HEK293 (cell line): ENCODE data around the gene ABLIM2.

Source experiments
- CTCF ChIA-PET: fragments of 350-600 bp; formaldehyde crosslinking; extraction: SDS; loops from one replicate; lab custom pipeline; 2021; ENCODE audit warnings: antibody characterized with exemption; lab: Yijun Ruan, JAX
- POLR2A ChIA-PET: fragments of 300-600 bp; formaldehyde crosslinking; extraction: SDS; loops from one replicate; lab custom pipeline; 2020; ENCODE audit warnings: antibody characterized with exemption, inconsistent platforms; lab: Yijun Ruan, JAX
- H3K27ac ChIP-seq: fragments of 200-500 bp; sonication (Bioruptor generic); 2 replicates; pipeline ENCODE4 v1.5.1; 2014; ENCODE audit warnings: low read depth, low read length, control low read depth, inconsistent platforms; ENCODE audit errors: extremely low read depth
- H3K36me3 ChIP-seq, 2 experiments: fragments of 200-500 bp in 1 of 2; sonication (Bioruptor generic) in 1 of 2; 1 replicate in 1 of 2; 2 replicates in 1 of 2; pipeline ENCODE4 v1.5.1; 2014 to 2017; ENCODE audit warnings: inconsistent platforms in 2 of 2, low read length in 2 of 2; ENCODE audit not compliant: control insufficient read depth in 2 of 2, insufficient read depth in 1 of 2
- H3K4me1 ChIP-seq: fragments of 200-500 bp; sonication (Bioruptor generic); 2 replicates; pipeline ENCODE4 v1.5.1; 2014; ENCODE audit warnings: mild to moderate bottlenecking, low read length, inconsistent platforms; ENCODE audit not compliant: control insufficient read depth, insufficient read depth
- H3K4me3 ChIP-seq: 2 replicates; pipeline ENCODE4 v1.5.1; 2011; ENCODE audit warnings: low read depth, mild to moderate bottlenecking, control low read depth, low read length, moderate library complexity
- H3K9me3 ChIP-seq: fragments of 200-500 bp; sonication (Bioruptor generic); 2 replicates; pipeline ENCODE4 v1.5.1; 2014; ENCODE audit warnings: low read depth, low read length, inconsistent platforms; ENCODE audit not compliant: control insufficient read depth, insufficient read depth
- FEZF1 ChIP-seq: fragments of 450-650 bp; formaldehyde crosslinking; IDR thresholded peaks from 2 replicates; pipeline ENCODE4 v1.5.1; 2016; ENCODE audit warnings: missing biosample characterization, missing genetic modification characterization
- GFI1B ChIP-seq: fragments of 450-650 bp; formaldehyde crosslinking; IDR thresholded peaks from 2 replicates; pipeline ENCODE4 v1.5.1; 2016; ENCODE audit warnings: missing biosample characterization, missing genetic modification characterization
- GLIS1 ChIP-seq: fragments of 450-650 bp; formaldehyde crosslinking; IDR thresholded peaks from 2 replicates; pipeline ENCODE4 v1.5.1; 2016; ENCODE audit warnings: missing biosample characterization, missing genetic modification characterization
- HIC1 ChIP-seq: fragments of 450-650 bp; formaldehyde crosslinking; IDR thresholded peaks from 2 replicates; pipeline ENCODE4 v1.5.1; 2016; ENCODE audit warnings: missing biosample characterization, missing genetic modification characterization
- KLF1 ChIP-seq: fragments of 450-650 bp; formaldehyde crosslinking; IDR thresholded peaks from 2 replicates; pipeline ENCODE4 v1.5.1; 2016; ENCODE audit warnings: missing biosample characterization, missing genetic modification characterization
- KLF8 ChIP-seq: fragments of 450-650 bp; formaldehyde crosslinking; IDR thresholded peaks from 2 replicates; pipeline ENCODE4 v1.5.1; 2016; ENCODE audit warnings: missing biosample characterization, missing genetic modification characterization
- RBAK ChIP-seq: fragments of 450-650 bp; formaldehyde crosslinking; IDR thresholded peaks from 2 replicates; pipeline ENCODE4 v1.5.1; 2016; ENCODE audit warnings: missing biosample characterization, missing genetic modification characterization
- ZNF114 ChIP-seq: fragments of 450-650 bp; formaldehyde crosslinking; IDR thresholded peaks from 2 replicates; pipeline ENCODE4 v1.5.0; 2017; ENCODE audit warnings: missing biosample characterization, missing genetic modification characterization
- ZNF121 ChIP-seq: fragments of 450-650 bp; formaldehyde crosslinking; IDR thresholded peaks from 2 replicates; pipeline ENCODE4 v1.5.1; 2016; ENCODE audit warnings: missing biosample characterization, missing genetic modification characterization
- ZNF155 ChIP-seq: fragments of 450-650 bp; formaldehyde crosslinking; IDR thresholded peaks from 2 replicates; pipeline ENCODE4 v1.5.1; 2016; ENCODE audit warnings: missing biosample characterization, missing genetic modification characterization
- ZNF202 ChIP-seq: fragments of 450-650 bp; formaldehyde crosslinking; IDR thresholded peaks from 2 replicates; pipeline ENCODE4 v1.5.1; 2016; ENCODE audit warnings: missing biosample characterization, missing genetic modification characterization, borderline replicate concordance
- ZNF24 ChIP-seq: fragments of 450-650 bp; formaldehyde crosslinking; IDR thresholded peaks from 2 replicates; pipeline ENCODE4 v1.5.1; 2016; ENCODE audit warnings: missing biosample characterization, missing genetic modification characterization
- ZNF302 ChIP-seq: fragments of 450-650 bp; formaldehyde crosslinking; IDR thresholded peaks from 2 replicates; pipeline ENCODE4 v1.5.1; 2016; ENCODE audit warnings: missing biosample characterization, missing genetic modification characterization, low read depth
- ZNF335 ChIP-seq: fragments of 450-650 bp; formaldehyde crosslinking; conservative IDR thresholded peaks from 2 replicates; pipeline ENCODE4 v1.5.1; 2016; ENCODE audit warnings: missing biosample characterization, missing genetic modification characterization
- ZNF37A ChIP-seq: fragments of 450-650 bp; IDR thresholded peaks from 2 replicates; pipeline ENCODE4 v1.5.1; 2018; ENCODE audit warnings: missing biosample characterization, missing genetic modification characterization
- ZNF391 ChIP-seq: fragments of 450-650 bp; formaldehyde crosslinking; IDR thresholded peaks from 2 replicates; pipeline ENCODE4 v1.5.1; 2016; ENCODE audit warnings: low read depth, missing biosample characterization, missing genetic modification characterization, borderline replicate concordance
- ZNF449 ChIP-seq: fragments of 450-650 bp; formaldehyde crosslinking; IDR thresholded peaks from 2 replicates; pipeline ENCODE4 v1.5.1; 2017; ENCODE audit warnings: missing biosample characterization, mild to moderate bottlenecking, missing genetic modification characterization, moderate library complexity
- ZNF629 ChIP-seq: fragments of 450-650 bp; formaldehyde crosslinking; IDR thresholded peaks from 2 replicates; pipeline ENCODE4 v1.5.1; 2017; ENCODE audit warnings: missing biosample characterization, missing genetic modification characterization
- ZNF704 ChIP-seq: fragments of 450-650 bp; formaldehyde crosslinking; IDR thresholded peaks from 2 replicates; pipeline ENCODE4 v1.5.1; 2016; ENCODE audit warnings: missing biosample characterization, missing genetic modification characterization
- ZNF76 ChIP-seq: fragments of 450-650 bp; formaldehyde crosslinking; IDR thresholded peaks from 2 replicates; pipeline ENCODE4; 2016; ENCODE audit warnings: low read depth, missing biosample characterization, missing genetic modification characterization, borderline replicate concordance
- ZSCAN16 ChIP-seq: fragments of 450-650 bp; formaldehyde crosslinking; IDR thresholded peaks from 2 replicates; pipeline ENCODE4 v1.5.1; 2016; ENCODE audit warnings: missing biosample characterization, missing genetic modification characterization
- TF ChIP-seq, protein P1 (sequence below): fragments of 450-650 bp; formaldehyde crosslinking; IDR thresholded peaks from 2 replicates; pipeline ENCODE4 v1.5.1; 2016; ENCODE audit warnings: missing biosample characterization, missing genetic modification characterization
- TF ChIP-seq, protein P2 (sequence below): fragments of 450-650 bp; formaldehyde crosslinking; IDR thresholded peaks from 2 replicates; pipeline ENCODE4; 2016; ENCODE audit warnings: missing biosample characterization, missing genetic modification characterization

ABLIM2 gene

GRCh38 chr4:8170341-8170740 is 11.7 kb upstream of the ABLIM2 start:
- TF ChIP-seq ZNF335 (tag by site-specific recombination), result no peak
- TF ChIP-seq ZNF37A (tag by site-specific recombination), result no peak
- no peak for TF ChIP-seq ZNF76 (tag by site-specific recombination)
- no peak for TF ChIP-seq ZNF121 (tag by site-specific recombination)
- TF ChIP-seq GFI1B (tag by site-specific recombination), result no peak
- TF ChIP-seq ZNF704, result no peak
- TF ChIP-seq ZNF155 (tag by site-specific recombination), result no peak
- no peak for TF ChIP-seq KLF8 (tag by site-specific recombination)
- no peak for TF ChIP-seq RBAK
- no peak for TF ChIP-seq ZNF449 (tag by site-specific recombination)
- no peak for TF ChIP-seq KLF1 (tag by site-specific recombination)
- TF ChIP-seq, all 188 proteins: peak for 0
- CTCF ChIA-PET, result no interaction called here
- Histone ChIP-seq H3K4me1 (no peaks in the 10 kb centered on the region), H3K9me3 (no peaks in the 10 kb centered on the region), H3K27ac (no peak overlapping the region), H3K36me3 (no peaks in the 10 kb centered on the region), H3K4me3 (no peak overlapping the region)
- POLR2A ChIA-PET, result no interaction called here

DNA sequence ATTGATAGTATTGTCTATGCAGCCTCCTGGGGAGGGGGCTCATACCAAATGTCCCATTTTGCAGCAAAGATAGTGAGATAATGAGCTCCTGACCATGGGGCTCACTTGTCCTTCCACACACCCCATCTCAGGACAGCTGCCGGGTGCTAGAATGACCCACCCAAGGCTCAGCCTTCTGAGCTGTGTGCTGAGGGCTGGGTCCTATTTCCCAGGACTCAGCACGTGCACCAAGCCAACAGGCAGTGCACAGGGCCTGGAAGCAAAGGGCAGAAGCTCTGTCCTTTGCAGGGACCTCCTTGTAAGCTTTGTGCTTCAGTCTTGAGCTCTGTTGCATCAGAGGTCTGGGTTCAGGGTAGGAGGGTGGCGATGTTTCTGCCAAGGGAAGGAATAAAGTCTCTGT is 11.2 kb upstream of the ABLIM2 start:
- Histone ChIP-seq H3K4me3 (no peak overlapping the region), H3K9me3 (no peaks in the 10 kb centered on the region), H3K27ac (no peak overlapping the region), H3K4me1 (no peaks in the 10 kb centered on the region), H3K36me3 (no peaks in the 10 kb centered on the region)
- CTCF ChIA-PET, result interaction anchor here (0.7 kb wide), 1 partner anchor 415 kb away, joined by 3 read pairs; no protein-coding TSS in a partner anchor
- POLR2A ChIA-PET, result no interaction called here
- TF ChIP-seq, protein P1, sequence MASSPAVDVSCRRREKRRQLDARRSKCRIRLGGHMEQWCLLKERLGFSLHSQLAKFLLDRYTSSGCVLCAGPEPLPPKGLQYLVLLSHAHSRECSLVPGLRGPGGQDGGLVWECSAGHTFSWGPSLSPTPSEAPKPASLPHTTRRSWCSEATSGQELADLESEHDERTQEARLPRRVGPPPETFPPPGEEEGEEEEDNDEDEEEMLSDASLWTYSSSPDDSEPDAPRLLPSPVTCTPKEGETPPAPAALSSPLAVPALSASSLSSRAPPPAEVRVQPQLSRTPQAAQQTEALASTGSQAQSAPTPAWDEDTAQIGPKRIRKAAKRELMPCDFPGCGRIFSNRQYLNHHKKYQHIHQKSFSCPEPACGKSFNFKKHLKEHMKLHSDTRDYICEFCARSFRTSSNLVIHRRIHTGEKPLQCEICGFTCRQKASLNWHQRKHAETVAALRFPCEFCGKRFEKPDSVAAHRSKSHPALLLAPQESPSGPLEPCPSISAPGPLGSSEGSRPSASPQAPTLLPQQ (tag by site-specific recombination), result no peak
- TF ChIP-seq ZNF24 (tag by site-specific recombination) (no peak), GLIS1 (tag by site-specific recombination) (no peak), ZSCAN16 (tag by site-specific recombination) (no peak), ZNF202 (tag by site-specific recombination) (no peak), ZNF629 (tag by site-specific recombination) (no peak), ZNF391 (tag by site-specific recombination) (no peak), ZNF302 (tag by site-specific recombination) (no peak), FEZF1 (no peak), ZNF114 (tag by site-specific recombination) (no peak), HIC1 (no peak)
- TF ChIP-seq, protein P2, sequence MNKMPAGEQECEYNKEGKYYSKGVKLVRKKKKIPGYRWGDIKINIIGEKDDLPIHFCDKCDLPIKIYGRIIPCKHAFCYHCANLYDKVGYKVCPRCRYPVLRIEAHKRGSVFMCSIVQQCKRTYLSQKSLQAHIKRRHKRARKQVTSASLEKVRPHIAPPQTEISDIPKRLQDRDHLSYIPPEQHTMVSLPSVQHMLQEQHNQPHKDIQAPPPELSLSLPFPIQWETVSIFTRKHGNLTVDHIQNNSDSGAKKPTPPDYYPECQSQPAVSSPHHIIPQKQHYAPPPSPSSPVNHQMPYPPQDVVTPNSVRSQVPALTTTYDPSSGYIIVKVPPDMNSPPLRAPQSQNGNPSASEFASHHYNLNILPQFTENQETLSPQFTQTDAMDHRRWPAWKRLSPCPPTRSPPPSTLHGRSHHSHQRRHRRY (tag by site-specific recombination), result no peak
